ES-I3 (cell line): ENCODE results near the gene COLQ.
"Not testable (repeated sequence)": the region's sequence is repeated elsewhere in the genome, so short reads cannot be mapped to it uniquely, and the experiment has no call there.

ENCODE experiments used
- H3K36me3 ChIP-seq: 2 replicates; pipeline ENCODE4 v1.6.1; 2013; ENCODE audit warnings: mild to moderate bottlenecking, low read length, control low read depth, moderate library complexity; ENCODE audit not compliant: insufficient read depth
- H3K4me1 ChIP-seq: 2 replicates; pipeline ENCODE4 v1.6.1; 2013; ENCODE audit warnings: mild to moderate bottlenecking, control low read depth, low read length; ENCODE audit not compliant: insufficient read depth
- H3K9ac ChIP-seq: 2 replicates; pipeline ENCODE4 v1.6.1; 2013; ENCODE audit warnings: low read depth, mild to moderate bottlenecking, low read length, moderate library complexity
- H3K9me3 ChIP-seq: 2 replicates; pipeline ENCODE4 v1.6.1; 2013; ENCODE audit warnings: mild to moderate bottlenecking, low read length, moderate library complexity; ENCODE audit not compliant: control insufficient read depth, insufficient read depth

COLQ gene

DNA sequence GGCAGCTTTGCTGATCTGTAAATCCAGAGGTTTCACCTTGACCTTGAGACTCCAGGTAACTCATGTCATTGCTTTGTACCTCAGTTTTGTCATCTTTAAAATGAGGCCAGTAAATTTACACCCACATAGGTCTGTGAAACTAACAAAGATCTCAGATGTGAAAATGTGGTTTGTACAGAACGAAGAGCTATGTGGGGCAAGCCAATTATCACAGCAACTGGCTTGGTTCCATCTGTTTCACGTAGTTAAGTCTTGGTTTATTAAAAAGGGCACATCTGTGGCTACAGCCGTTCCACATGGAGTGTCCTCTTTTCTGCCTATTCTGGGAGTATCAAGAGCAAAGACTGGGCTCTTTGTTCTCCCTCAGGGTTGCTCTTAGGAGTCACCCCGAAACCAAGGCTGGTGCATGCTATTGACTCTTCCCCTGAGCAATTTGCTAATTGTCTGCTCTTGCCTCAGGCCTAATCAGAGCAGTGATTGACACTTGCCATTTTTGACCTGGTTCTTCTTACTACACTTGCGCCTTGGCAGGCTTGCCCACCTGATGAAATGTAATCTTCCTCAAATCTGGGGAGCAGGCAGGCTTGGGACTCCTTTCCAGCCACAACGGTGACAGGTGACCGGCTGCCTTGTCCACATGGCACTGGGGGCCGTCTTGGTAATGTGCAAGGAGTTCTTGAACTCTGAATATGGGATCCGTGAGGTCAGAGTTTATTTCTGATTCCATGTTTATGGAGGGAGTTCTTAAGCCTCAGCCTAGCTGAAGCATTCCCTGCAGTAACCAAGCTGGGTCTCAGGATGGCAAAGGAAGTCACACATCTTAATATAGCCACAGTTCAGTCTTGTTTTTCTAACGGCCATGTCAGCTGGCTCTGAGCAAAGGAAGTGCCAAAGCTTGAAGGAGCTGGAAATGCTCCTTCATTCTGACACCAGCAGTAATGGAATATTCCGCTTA, 54.0 kb downstream of the COLQ start:
- no peaks in the 10 kb centered on the region for H3K9me3 ChIP-seq
- no peaks in the 10 kb centered on the region for H3K4me1 ChIP-seq
- H3K36me3 ChIP-seq = no peaks in the 10 kb centered on the region
- no peak overlapping the region for H3K9ac ChIP-seq

DNA sequence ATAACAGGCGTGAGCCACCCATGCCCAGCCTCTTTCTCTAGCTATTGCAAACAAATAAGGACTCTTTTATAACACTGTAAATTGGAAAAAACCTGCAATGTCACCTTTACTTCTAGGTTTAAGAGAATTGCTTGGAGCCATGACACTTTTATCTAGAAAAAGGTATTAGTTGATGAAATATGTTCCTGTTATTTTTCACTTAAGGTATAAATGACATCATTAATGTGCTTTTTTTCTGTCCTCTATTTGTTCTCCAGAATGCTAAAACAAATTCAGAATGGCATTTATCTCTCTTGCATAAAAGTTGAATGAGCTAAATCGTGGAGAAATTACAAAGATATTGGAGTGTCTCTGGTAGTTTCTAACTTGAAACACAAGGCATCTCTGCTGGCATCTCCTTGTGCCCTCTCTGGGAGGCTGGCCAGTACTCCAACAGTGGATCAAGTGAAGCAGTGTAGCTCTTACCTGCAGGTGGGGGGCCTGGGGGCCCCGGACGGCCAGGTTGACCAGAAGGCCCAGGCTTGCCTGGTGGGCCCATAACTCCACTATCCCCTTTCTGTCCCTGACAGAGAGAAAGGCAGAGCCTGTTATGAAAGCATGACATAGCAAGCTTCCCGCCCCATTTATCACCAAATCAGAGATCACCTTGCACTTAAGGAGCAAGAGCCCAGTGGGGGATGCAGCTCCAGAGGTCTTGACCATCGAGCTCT, 55.5 kb downstream of the COLQ start:
- Histone ChIP-seq H3K36me3 (no peaks in the 10 kb centered on the region), H3K4me1 (no peaks in the 10 kb centered on the region), H3K9me3 (no peaks in the 10 kb centered on the region), H3K9ac (no peak overlapping the region)

DNA sequence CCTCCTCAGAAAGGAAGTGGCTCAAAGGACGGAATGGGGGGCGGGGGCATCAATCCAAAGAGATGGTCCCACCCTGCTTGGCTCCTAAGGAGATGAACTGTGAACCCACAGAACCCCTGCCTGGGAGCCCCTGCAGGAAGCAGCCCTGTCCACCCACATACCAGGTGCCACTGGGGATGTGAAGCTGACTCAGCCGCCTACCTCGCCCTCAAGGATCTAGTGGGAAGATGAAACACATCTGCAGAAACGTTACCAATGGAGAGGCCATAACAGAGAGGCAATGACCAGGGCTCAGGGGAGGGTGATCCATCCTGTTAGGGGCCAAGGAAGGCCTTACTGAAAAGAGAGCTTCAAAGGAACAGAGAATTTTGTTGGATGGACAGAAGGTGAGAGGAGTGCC, 59.1 kb downstream of the COLQ start:
- H3K9me3 ChIP-seq = no peaks in the 10 kb centered on the region
- H3K4me1 ChIP-seq = no peaks in the 10 kb centered on the region
- no peaks in the 10 kb centered on the region for H3K36me3 ChIP-seq
- H3K9ac ChIP-seq = no peak overlapping the region

DNA sequence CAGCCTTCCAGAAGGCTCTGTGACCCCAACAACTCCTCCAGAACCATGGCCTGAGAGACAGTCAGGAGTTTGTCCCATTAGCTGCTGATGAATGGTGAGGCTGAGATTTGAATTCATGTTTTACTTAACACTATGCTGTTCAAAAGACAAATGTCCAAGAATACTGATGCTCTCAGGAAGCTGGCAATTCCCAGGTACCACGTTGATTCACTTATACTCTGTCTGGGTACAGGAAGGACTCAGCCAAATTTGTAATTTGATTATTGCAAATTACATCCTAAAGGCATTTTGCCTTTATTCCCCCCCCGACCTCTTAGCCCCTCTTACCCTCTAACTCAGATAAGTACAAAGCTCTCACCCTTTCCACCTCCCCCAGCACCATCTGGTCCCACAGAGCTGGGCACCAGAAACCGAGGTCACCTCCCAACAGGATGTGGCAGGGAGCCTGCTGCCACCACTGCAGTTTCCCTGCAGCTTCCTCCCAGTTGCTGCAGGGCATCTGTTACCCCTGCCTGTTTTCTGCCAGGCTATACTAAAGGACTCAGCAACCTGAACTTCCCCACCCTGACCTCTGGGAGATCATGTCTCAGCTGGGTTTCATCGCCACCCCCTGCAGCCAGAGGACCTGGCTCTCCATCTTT, 60.5 kb downstream of the COLQ start:
- H3K9ac ChIP-seq = no peak overlapping the region
- H3K36me3 ChIP-seq = no peaks in the 10 kb centered on the region

DNA sequence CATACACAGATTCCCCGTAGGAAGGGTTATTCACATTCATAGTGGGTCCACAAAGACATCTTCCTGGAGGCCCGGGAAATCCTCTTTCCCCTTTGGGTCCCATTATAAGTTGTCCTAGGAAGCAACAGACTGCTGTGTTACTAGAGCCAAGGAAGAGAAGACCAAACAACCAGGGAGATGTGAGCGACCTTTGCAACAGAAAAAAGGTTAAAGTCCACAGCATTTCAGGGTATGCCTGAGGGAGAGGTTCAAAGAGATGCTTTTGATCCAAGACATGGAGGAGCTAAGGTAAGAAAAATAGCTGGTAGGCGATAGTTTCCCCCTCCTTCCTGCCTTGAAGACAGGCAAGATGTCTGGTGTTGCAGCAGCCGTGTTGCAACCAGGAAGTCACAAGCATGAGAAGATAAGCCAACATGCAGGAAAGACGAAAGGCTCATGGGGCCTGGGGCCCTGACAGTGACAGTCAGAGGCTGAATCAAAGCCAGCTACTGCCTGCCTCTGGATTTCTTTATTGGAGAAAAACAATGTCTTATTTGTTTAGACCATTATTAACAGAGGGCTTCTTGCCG, 63.2 kb downstream of the COLQ start:
- Histone ChIP-seq H3K36me3 (no peaks in the 10 kb centered on the region), H3K9ac (no peak overlapping the region), H3K4me1 (no peaks in the 10 kb centered on the region), H3K9me3 (no peaks in the 10 kb centered on the region)

More for the DNA sequence above, 60.5 kb downstream of the COLQ start:
- Histone ChIP-seq H3K4me1 (no peaks in the 10 kb centered on the region), H3K9me3 (no peaks in the 10 kb centered on the region)

DNA sequence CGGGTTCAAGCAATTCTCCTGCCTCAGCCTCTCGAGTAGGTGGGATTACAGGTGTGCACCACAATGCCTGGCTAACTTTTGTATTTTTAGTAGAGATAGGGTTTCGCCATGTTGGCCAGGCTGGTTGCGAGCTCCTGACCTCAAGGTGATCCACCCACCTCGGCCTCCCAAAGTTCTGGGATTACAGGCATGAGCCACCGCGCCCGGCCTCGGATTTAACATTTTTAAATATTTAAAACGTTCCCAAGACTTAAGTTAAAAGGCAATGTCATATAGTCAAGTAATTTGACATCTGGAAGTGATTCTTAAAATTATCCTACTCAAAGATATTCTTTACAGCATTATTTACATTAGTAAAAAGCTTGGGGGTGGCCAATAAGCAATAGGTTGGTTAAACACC, 64.6 kb downstream of the COLQ start:
- not testable (repeated sequence) for H3K4me1 ChIP-seq, H3K36me3 ChIP-seq, H3K9me3 ChIP-seq, H3K9ac ChIP-seq

DNA sequence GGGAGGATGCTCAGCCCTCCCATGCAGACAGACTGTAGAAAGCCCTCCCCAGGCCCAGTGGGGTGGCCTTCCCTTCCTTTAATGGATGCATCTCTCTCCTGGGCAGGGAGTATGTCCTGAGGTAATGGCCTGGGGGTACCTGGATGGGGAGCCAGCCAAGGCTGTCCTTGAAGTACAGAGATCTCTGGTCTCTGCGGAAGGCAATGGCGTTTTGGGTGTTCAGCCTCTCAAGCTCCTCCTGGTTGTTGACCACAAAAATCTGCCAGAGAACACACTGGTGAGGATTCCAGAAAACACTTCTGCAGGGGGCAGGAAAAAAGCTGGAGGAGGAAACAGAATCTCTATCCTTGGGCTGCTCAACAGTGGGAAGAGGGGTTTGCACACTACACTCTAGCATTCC, 65.2 kb downstream of the COLQ start:
- Histone ChIP-seq H3K9ac (no peak overlapping the region), H3K9me3 (no peaks in the 10 kb centered on the region), H3K36me3 (no peaks in the 10 kb centered on the region), H3K4me1 (no peaks in the 10 kb centered on the region)

DNA sequence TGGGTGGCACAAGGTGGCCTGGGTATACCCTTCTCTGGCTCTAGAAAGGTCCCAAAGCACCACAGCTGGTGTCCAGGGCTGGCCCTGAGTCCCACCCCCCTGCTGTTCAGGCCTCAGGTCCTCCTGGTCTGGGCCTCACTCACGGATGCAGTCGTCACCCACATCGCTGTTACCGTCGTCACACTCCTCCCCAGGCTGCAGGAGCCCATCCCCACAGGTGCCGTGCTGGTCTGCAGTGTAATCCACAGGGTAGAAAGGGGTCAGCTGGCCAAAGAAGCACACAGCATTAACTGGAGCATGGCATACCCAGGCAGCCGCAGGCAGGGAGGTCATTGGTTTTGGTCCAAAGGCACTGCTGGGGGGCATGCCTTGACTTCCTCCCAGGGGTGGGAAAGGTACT, 65.8 kb downstream of the COLQ start:
- Histone ChIP-seq H3K9me3 (no peaks in the 10 kb centered on the region), H3K36me3 (no peaks in the 10 kb centered on the region), H3K4me1 (no peaks in the 10 kb centered on the region), H3K9ac (no peak overlapping the region)

DNA sequence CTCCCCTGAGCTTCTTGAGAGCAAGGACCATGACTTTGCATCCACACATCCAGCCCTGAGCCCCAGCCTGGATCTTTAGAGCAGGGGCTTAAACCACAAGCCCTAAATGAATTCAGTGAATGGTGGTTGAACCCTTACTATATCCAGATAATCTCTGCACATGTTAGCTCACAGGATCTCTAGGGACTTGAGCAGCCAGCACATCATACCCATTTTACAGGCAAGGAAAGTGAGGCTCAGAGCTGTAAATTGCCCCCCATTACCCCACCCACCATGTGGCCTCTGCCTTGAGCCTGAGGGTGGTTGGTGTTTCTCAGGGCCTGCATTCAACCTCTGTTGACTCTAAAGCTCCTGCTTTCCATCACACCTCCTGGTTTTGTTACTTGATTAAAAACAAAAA, 66.5 kb downstream of the COLQ start:
- no peak overlapping the region for H3K9ac ChIP-seq
- no peaks in the 10 kb centered on the region for H3K36me3 ChIP-seq
- no peaks in the 10 kb centered on the region for H3K4me1 ChIP-seq
- H3K9me3 ChIP-seq = no peaks in the 10 kb centered on the region

DNA sequence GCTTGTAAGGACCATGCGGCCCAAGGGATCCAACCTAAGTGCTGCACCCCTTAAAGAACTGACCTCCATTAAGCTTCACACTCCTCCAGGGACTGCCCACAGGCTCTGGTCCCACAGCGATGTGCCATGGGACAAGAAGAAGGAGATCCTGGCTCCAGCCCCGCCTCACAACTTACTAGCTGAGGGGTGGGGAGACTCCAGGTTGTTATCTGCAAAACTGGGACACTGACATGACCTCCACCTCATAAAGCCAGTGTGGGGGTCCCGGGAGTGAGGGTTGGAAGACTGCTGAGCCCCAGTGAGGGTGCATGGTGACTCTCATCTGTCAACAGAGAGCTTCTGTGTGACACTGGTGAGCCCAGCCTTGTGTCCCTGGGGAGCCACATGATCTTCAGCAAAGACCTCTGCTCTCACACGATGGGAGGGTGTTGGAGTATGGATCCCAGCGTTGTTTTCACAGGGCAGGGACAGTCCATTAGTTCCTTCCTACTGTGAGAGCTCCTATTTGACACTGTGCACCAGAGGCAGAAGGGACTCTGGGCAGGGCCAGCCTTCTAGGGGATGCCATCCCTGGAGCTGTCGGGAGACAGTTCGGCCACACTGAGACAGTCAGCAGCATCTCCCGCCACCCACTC, 67.4 kb downstream of the COLQ start:
- no peaks in the 10 kb centered on the region for H3K9me3 ChIP-seq
- no peak overlapping the region for H3K9ac ChIP-seq
- H3K4me1 ChIP-seq = no peaks in the 10 kb centered on the region
- no peaks in the 10 kb centered on the region for H3K36me3 ChIP-seq

DNA sequence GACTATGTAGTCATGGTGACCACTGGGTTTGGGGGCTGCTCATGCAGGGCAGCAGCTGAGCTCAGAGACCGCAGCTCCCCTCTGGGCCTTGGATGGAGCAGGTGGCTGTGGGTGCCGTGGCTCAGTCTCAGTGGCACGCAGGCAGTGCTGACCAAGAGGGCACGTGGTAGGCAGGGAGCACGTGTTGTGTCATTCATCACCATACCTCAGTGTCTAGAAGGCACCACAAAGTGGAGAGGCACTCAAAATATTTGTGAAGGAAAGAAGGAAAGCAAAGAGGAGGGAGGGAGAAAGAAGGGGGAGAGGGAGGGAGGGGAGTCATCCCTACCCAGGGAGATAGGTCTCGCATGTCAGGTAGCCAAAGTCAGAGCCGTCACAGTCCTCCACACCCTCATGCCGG, 68.0 kb downstream of the COLQ start:
- no peak overlapping the region for H3K9ac ChIP-seq
- H3K9me3 ChIP-seq = no peaks in the 10 kb centered on the region
- no peaks in the 10 kb centered on the region for H3K4me1 ChIP-seq
- no peaks in the 10 kb centered on the region for H3K36me3 ChIP-seq

DNA sequence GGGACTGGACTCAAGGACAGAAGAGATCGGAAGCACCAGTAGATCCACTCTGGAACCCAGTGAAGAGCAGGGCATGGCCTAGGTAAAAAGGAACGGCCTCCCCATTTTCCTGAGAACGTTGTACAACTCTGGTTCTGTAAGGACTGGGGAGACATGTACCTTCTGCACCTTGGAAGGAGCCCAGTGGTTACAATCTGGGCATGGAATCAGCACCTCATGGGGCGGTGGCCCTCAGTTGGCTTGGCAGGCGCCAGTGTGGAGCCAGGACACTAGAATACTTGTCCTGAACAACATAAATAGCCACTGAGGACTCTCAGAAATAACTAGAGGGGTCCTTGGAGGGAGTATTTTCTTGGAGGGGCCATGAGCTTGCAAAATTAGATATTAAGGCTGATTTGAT, 68.5 kb downstream of the COLQ start:
- Histone ChIP-seq H3K36me3 (no peaks in the 10 kb centered on the region), H3K9me3 (no peaks in the 10 kb centered on the region), H3K4me1 (no peaks in the 10 kb centered on the region), H3K9ac (no peak overlapping the region)

DNA sequence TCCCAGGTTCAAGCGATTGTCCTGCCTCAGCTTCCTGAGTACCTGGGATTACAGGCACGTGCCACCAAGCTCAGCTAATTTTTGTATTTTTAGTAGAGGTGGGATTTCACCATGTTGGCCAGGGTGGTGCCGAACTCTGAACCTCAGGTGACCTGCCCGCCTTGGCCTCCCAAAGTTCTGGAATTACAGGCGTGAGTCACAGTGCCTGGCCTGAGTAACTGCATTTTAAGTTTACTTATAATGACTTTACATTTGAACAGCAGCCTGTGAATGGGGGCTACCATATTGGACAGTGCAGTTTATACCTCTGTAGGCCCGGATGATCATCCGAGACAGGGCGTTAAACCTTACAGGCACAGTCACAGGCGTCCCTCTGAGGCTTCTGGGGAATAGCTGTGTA, 69.3 kb downstream of the COLQ start:
- Histone ChIP-seq H3K9ac (no peak overlapping the region), H3K36me3 (no peaks in the 10 kb centered on the region), H3K4me1 (no peaks in the 10 kb centered on the region), H3K9me3 (no peaks in the 10 kb centered on the region)
